Neutrophil (primary cell): Measurements from ENCODE around the gene NUDT22.
A peak's percentile ranks its signal among the peaks of the same experiment; 100 is the strongest.

Experiments
- H3K27ac ChIP-seq: fragments of 200-600 bp; sonication (generic); 2 replicates; pipeline ENCODE4 v1.5.1; 2016; ENCODE audit warnings: mild to moderate bottlenecking, moderate library complexity
- H3K27me3 ChIP-seq: fragments of 200-600 bp; sonication (generic); 2 replicates; pipeline ENCODE4 v1.6.0; 2016; ENCODE audit warnings: mild to moderate bottlenecking
- H3K36me3 ChIP-seq: fragments of 200-600 bp; sonication (generic); 2 replicates; pipeline ENCODE4 v1.5.1; 2017
- H3K4me1 ChIP-seq, 2 experiments: fragments of 200-600 bp in 1 of 2; sonication (generic) in 1 of 2; 1 replicate in 1 of 2; 2 replicates in 1 of 2; pipeline versions ENCODE4 v1.5.1 to v1.6.1; 2013 to 2016; ENCODE audit warnings: low read depth in 1 of 2, low read length in 1 of 2, mild to moderate bottlenecking in 1 of 2, moderate library complexity in 1 of 2; ENCODE audit not compliant: control insufficient read depth in 1 of 2, insufficient read depth in 1 of 2
- H3K4me3 ChIP-seq, 2 experiments: fragments of 200-600 bp in 1 of 2; sonication (generic) in 1 of 2; 1 replicate in 1 of 2; 2 replicates in 1 of 2; pipeline ENCODE4 v1.5.1; 2013 to 2016; ENCODE audit warnings: low read depth in 1 of 2, low read length in 1 of 2, mild to moderate bottlenecking in 1 of 2, moderate library complexity in 1 of 2
- H3K9me3 ChIP-seq: fragments of 200-600 bp; sonication (generic); 2 replicates; pipeline ENCODE4 v1.5.1; 2016
- TF ChIP-seq, protein P1 (sequence below): fragments of 200-600 bp; sonication (generic); IDR thresholded peaks from 2 replicates; pipeline ENCODE4 v1.5.1; 2016; ENCODE audit warnings: antibody characterized with exemption

The NUDT22 gene, protein sequence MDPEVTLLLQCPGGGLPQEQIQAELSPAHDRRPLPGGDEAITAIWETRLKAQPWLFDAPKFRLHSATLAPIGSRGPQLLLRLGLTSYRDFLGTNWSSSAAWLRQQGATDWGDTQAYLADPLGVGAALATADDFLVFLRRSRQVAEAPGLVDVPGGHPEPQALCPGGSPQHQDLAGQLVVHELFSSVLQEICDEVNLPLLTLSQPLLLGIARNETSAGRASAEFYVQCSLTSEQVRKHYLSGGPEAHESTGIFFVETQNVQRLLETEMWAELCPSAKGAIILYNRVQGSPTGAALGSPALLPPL

DNA sequence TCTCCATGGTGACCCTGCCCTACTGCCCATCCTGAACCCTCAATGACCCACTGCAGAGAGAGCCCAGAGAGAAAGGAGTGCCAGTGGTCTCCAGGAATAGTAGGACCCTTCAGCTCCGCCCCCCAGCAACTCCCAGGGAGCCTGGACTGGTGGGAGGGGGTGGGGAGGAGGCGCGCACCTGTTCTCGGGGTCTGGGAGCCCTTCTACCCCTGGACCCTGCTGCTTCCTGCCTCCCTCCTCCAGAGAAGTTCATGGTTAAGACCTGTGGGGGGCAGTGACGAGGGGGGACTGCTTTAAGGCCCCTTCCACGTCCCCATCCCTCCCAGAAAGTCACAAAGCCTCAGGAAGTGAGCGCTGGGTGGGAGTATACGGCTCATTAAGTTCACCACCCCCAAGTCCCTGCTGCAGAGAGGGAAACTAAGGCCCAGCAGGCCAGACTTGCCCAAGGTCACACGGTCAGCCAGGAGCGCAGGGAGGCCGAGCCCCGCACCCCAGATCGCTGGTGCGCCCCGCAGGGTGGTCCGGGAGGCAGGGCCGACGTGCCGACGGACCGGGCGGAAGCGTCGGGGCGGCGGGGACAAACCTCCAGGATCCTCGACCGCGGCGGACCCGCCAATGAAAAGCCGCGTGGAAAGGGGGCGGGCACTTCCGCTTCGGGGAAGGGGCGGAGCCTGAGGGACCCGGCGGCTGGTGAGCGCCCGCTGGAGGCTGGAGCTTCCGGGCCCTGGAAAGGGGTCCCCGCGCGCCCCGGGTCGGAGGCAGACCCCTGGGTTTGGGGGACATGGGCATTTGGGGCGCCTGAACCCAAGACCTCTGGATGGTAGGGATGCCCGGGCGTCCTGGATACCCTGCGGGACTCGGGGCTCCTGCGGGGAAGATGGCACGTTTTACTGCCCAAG is at the start of gene NUDT22, which contains the start of gene TRPT1:
Gene NUDT22 (plus strand): TSS at position 667 of the 899 bp plus-strand sequence. CDS start 379 bp downstream, outside the sequence.
Gene TRPT1 (minus strand): TSS at position 579 of the 899 bp plus-strand sequence. CDS start 326 bp downstream, at position 253.
- Histone ChIP-seq H3K4me1 (peaks cover 40 to 43% of the 10 kb centered on the region in 2 experiments), H3K4me3 (peak within 1 kb of the TSS; percentile 75 to 84), H3K27me3 (no peaks in the 10 kb centered on the region), H3K36me3 (peaks cover 38% of the 10 kb centered on the region), H3K9me3 (no peaks in the 10 kb centered on the region), H3K27ac (peak within 1 kb of the TSS; percentile 85)
- TF ChIP-seq, protein P1, sequence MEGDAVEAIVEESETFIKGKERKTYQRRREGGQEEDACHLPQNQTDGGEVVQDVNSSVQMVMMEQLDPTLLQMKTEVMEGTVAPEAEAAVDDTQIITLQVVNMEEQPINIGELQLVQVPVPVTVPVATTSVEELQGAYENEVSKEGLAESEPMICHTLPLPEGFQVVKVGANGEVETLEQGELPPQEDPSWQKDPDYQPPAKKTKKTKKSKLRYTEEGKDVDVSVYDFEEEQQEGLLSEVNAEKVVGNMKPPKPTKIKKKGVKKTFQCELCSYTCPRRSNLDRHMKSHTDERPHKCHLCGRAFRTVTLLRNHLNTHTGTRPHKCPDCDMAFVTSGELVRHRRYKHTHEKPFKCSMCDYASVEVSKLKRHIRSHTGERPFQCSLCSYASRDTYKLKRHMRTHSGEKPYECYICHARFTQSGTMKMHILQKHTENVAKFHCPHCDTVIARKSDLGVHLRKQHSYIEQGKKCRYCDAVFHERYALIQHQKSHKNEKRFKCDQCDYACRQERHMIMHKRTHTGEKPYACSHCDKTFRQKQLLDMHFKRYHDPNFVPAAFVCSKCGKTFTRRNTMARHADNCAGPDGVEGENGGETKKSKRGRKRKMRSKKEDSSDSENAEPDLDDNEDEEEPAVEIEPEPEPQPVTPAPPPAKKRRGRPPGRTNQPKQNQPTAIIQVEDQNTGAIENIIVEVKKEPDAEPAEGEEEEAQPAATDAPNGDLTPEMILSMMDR: no peak

DNA sequence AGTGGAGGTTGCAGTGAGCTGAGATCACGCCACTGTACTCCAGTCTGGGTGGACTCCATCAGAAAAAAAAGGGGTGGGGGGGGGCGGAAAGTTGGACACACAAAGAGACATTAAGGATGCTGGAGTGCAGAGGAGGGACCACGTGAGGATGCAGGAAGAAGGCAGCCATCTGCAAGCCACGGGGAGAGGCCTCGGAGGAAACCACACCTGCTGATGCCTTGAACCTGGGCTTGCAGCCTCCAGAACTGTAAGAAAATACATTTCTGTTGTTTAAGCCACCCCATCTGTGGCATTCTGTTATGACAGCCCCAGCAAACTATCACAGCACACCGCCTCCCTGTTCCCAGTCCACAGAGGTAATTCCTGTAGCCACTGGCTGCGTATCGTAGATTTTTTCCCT is 49.3 kb upstream of the NUDT22 start:
- Histone ChIP-seq H3K27ac (no peak overlapping the region), H3K4me3 (no peak overlapping the region), H3K9me3 (no peaks in the 10 kb centered on the region), H3K4me1 (no peaks in the 10 kb centered on the region), H3K27me3 (no peaks in the 10 kb centered on the region), H3K36me3 (no peaks in the 10 kb centered on the region)
- TF ChIP-seq, protein P1: no peak

DNA sequence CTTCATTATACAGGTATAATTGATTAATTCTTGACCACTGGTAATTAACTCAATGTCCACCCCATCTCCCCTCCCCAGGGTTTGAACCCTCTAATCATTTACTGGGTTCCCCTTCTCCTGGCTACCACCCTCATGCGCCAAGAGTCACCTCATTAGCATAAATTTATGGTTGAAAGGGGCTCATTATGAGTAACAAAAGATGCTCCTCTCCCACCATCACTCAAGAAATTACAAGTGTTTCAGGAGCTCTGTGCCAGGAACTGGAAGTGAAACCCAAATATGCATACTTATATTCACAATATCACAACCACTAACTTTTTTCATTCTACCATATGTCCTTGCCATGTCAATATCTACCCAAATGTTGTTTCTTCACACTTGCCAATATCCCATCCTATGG is 47.9 kb upstream of the NUDT22 start:
- H3K4me3 ChIP-seq: no peak overlapping the region
- no peaks in the 10 kb centered on the region for H3K27me3 ChIP-seq
- TF ChIP-seq, protein P1: no peak
- H3K4me1 ChIP-seq: no peaks in the 10 kb centered on the region
- no peak overlapping the region for H3K27ac ChIP-seq
- no peaks in the 10 kb centered on the region for H3K36me3 ChIP-seq
- H3K9me3 ChIP-seq: no peaks in the 10 kb centered on the region

DNA sequence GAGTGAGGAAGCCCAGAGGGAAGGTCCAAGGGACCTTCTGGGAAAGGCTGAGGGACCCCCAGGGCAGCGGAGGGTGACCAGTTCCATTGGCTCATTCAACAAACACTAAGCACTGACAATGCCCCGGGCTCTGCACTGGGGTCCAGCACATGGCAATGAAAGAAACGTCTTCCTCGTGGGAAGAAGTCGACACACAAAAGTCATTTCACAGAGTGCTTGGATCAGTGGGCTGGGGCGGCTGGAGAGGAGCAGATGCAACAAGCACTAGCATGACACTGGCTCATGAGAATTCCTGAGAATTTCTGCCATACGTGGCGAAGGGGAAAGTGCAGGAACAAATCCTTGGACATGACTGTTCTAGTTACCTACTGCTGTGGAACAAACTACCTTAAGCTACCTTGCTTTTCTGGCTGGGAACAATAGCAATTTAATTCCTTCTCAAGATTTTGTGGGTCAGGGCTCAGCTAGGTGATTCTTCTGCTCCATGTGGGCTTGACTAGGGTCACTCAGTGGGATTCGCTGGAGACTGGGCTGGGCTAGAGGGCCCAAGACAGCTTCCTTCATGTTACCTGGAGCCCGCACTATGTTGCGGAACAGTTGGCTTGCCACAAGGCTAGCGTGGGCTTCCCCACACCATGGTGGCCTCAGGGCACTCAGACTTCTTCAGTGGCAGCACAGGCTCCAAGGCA is 47.0 kb upstream of the NUDT22 start:
- TF ChIP-seq, protein P1: no peak
- H3K27ac ChIP-seq: no peak overlapping the region
- no peaks in the 10 kb centered on the region for H3K9me3 ChIP-seq
- no peaks in the 10 kb centered on the region for H3K4me1 ChIP-seq
- H3K27me3 ChIP-seq: no peaks in the 10 kb centered on the region
- no peaks in the 10 kb centered on the region for H3K36me3 ChIP-seq
- H3K4me3 ChIP-seq: no peak overlapping the region

DNA sequence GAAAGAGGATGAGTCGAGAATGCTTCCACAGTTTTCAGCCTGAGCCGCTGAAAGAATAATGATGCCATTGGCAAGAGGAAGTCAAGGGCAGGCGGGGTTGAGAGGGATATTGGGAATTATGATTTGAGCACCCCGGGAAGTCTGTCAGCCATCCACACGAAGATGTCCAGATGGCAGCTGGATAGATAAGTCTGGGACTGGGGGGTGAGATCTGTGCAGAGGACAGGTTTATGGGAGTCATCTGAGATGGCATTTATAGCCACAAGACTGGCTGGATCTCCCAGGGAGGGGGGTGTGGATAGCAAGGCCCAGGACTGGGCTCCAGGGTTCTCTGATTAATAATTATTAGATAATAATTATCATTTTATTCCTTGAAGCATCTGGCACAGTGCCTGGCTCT is 45.2 kb upstream of the NUDT22 start:
- Histone ChIP-seq H3K27ac (no peak overlapping the region), H3K9me3 (no peaks in the 10 kb centered on the region), H3K4me3 (no peak overlapping the region), H3K4me1 (peaks cover 9 to 12% of the 10 kb centered on the region in 2 experiments), H3K27me3 (no peaks in the 10 kb centered on the region), H3K36me3 (no peaks in the 10 kb centered on the region)
- TF ChIP-seq, protein P1: no peak
